ENCODE measurements around the gene DNAJC19.

The DNAJC19 gene

GRCh38 chr3:180961087-180961486 is 28.4 kb downstream of the DNAJC19 start:
- Histone ChIP-seq H3K9me3 (no peaks in the 10 kb centered on the region), H3K27me3 (no peaks in the 10 kb centered on the region), H3K36me3 (peaks cover 91% of the 10 kb centered on the region), H3K4me1 (ENCODE audit: control insufficient read depth in 1 of 2, insufficient read depth in 1 of 2, low read depth in 1 of 2, low read length in 1 of 2) (no peaks in the 10 kb centered on the region), H3K27ac (no peak overlapping the region), H3K4me3 (ENCODE audit: low read depth in 1 of 2, low read length in 1 of 2) (no peak overlapping the region)
- no peak for TF ChIP-seq CTCF (IDR thresholded peaks at IDR 0.05)

GRCh38 chr3:180959691-180960090 is 29.8 kb downstream of the DNAJC19 start:
- Histone ChIP-seq H3K36me3 (peaks cover 88% of the 10 kb centered on the region), H3K4me3 (ENCODE audit: low read depth in 1 of 2, low read length in 1 of 2) (no peak overlapping the region), H3K27me3 (no peaks in the 10 kb centered on the region), H3K27ac (no peak overlapping the region), H3K9me3 (no peaks in the 10 kb centered on the region), H3K4me1 (ENCODE audit: control insufficient read depth in 1 of 2, insufficient read depth in 1 of 2, low read depth in 1 of 2, low read length in 1 of 2) (no peaks in the 10 kb centered on the region)
- TF ChIP-seq CTCF (IDR thresholded peaks at IDR 0.05): no peak

GRCh38 chr3:180947761-180948390 is 41.7 kb downstream of the DNAJC19 start:
- Histone ChIP-seq H3K27ac (no peak overlapping the region), H3K27me3 (no peaks in the 10 kb centered on the region), H3K9me3 (no peaks in the 10 kb centered on the region), H3K4me1 (ENCODE audit: control insufficient read depth in 1 of 2, insufficient read depth in 1 of 2, low read depth in 1 of 2, low read length in 1 of 2) (no peaks in the 10 kb centered on the region), H3K4me3 (ENCODE audit: low read depth in 1 of 2, low read length in 1 of 2) (no peak overlapping the region), H3K36me3 (peaks cover 57% of the 10 kb centered on the region)
- TF ChIP-seq CTCF (IDR thresholded peaks at IDR 0.05): no peak

- peaks cover 24% of the 10 kb centered on the region for H3K36me3 ChIP-seq
- TF ChIP-seq CTCF (IDR thresholded peaks at IDR 0.05): no peak
Observed at GRCh38 chr3:180940826-180941225, 48.7 kb downstream of the DNAJC19 start.

GRCh38 chr3:180934638-180935037 is 54.9 kb downstream of the DNAJC19 start:
- Histone ChIP-seq H3K4me1 (ENCODE audit: control insufficient read depth in 1 of 2, insufficient read depth in 1 of 2, low read depth in 1 of 2, low read length in 1 of 2) (no peaks in the 10 kb centered on the region), H3K27ac (no peak overlapping the region), H3K9me3 (no peaks in the 10 kb centered on the region), H3K36me3 (peaks cover 30% of the 10 kb centered on the region), H3K27me3 (no peaks in the 10 kb centered on the region), H3K4me3 (ENCODE audit: low read depth in 1 of 2, low read length in 1 of 2) (no peak overlapping the region)
- no peak for TF ChIP-seq CTCF (IDR thresholded peaks at IDR 0.05)

More at GRCh38 chr3:180940826-180941225, 48.7 kb downstream of the DNAJC19 start:
- Histone ChIP-seq H3K27me3 (no peaks in the 10 kb centered on the region), H3K9me3 (no peaks in the 10 kb centered on the region), H3K4me1 (ENCODE audit: control insufficient read depth in 1 of 2, insufficient read depth in 1 of 2, low read depth in 1 of 2, low read length in 1 of 2) (no peaks in the 10 kb centered on the region), H3K27ac (no peak overlapping the region), H3K4me3 (ENCODE audit: low read depth in 1 of 2, low read length in 1 of 2) (no peak overlapping the region)

Measured in neutrophil (primary cell).